GM15510 (cell line): ENCODE data around the gene CLCN6.

Experiments
- POLR2A ChIP-seq: IDR thresholded peaks from 3 replicates; pipeline ENCODE4 v1.6.1; 2011; ENCODE audit warnings: borderline replicate concordance; ENCODE audit not compliant: insufficient read length; ENCODE audit errors: extremely low read depth

CLCN6 gene

DNA sequence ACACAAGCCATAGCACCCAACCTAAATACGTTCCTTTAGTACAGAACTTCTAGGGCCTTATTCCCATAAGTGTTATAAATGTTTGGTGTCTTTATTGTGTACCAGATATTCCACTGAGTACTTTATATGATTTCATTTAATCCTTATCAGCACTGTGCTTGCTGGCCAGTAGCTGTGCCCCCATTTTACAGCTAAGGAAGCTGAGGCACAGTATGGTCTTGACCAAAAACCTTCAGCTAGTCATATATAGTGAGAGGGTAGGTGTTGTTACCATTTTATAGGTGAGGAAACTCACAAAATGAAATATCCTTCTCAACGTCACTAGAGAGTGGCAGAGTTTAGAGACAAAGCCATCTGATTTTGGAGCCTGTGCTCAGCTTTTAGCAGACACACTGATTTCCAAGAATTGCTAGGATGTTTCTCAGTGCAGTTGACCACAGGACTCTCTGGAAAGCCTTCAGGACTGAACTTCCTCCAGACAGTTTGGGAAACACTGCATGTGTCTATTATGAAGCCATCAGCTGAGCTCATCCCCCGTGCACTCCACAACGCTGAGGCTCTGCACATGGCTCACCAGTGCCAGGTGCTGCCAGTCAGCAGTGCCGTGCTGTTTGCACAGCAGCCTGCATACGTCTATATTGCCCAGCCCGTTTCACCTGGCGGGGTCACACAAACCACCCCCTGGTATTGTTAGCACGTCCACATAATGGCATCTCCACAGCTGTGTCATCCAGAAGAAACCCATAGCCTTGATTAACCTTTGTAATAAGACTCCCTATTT is 26.1 kb downstream of the CLCN6 start:
- TF ChIP-seq POLR2A = no peak

DNA sequence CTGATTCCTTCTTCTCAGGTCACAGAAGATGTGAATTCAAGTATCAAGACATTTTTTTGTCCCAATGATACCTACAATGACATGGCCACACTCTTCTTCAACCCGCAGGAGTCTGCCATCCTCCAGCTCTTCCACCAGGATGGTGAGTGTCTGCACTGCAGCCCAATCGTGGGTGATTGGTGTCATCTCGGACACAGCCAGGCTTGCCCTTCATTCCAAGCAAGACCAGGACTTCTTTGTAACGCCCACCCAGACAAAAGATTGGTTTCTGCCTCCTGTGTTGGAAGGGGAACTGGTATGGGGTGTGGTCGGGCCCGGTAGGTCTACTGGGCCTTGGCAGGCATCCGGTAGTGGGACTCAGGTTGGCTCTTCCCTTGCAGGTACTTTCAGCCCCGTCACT is 27.5 kb downstream of the CLCN6 start:
- TF ChIP-seq POLR2A = no peak

DNA sequence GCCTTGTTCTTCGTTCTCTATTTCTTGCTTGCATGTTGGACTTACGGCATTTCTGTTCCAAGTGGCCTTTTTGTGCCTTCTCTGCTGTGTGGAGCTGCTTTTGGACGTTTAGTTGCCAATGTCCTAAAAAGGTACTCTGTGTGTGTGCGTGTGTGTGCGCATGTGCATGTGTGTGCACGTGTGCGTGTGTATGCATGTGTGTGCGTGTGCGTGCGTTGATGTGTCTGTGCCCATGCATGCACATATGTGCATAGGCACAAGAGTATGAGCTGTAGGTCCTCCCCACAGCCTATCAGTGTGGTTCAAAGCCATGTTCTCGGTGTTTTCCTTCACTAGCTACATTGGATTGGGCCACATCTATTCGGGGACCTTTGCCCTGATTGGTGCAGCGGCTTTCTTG is 27.9 kb downstream of the CLCN6 start:
- no peak for TF ChIP-seq POLR2A

DNA sequence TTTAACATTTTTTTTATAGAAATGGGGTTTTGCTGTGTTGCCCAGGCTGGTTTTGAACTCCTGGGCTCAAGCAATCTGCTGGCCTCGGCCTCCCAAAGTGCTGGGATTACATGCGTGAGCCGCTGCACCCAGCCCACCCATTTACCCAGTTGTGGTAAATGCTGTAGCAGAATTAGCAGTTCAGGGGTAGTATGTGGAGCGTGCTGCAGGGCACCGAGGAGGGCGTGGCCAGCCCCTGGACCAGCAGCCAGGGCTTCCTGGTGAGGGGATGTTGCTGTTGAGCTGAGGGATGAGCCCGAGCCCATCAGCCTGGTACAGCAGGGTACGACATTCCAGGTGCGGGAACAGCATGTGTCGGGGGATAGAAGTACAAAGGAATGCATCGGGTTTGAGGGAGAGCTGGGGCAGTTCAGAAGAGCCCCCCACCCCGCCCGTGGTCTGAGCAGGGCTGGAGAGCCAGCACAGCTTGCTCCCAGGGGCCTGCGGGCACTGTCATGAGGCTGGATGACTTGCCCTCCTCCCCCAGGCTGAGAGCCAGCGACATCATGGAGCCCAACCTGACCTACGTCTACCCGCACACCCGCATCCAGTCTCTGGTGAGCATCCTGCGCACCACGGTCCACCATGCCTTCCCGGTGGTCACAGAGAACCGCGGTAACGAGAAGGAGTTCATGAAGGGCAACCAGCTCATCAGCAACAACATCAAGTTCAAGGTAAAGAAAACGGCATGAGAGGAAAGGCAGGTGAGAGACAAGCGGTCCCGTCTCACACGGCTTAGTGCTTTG is 29.6 kb downstream of the CLCN6 start:
- no peak for TF ChIP-seq POLR2A

DNA sequence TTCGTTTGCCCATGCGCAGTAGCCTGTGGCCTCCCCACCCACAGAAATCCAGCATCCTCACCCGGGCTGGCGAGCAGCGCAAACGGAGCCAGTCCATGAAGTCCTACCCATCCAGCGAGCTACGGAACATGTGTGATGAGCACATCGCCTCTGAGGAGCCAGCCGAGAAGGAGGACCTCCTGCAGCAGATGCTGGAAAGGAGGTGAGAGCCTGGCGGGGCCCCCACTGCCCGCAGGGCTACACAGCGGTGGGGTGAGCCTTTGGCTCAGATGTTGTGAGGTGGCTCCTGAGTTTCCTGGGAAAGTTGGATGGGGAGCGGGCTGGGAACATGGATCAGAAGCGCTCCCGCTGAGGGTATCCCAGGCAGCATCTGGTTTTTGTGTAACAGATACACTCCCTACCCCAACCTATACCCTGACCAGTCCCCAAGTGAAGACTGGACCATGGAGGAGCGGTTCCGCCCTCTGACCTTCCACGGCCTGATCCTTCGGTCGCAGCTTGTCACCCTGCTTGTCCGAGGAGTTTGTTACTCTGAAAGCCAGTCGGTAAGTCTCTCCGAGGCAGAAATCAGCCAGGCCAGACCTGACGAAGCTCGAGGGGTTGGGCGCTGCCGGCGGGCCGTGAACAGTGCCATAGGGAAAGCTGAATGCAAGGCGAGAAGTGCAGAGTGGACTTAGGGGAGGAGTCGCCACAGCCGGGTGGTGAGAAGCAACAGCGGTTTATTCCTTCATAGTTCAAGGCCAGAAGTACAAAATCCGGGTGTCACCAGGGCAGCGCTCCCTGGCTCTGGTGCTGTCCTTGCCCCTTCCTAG is 31.2 kb downstream of the CLCN6 start:
- no peak for TF ChIP-seq POLR2A

DNA sequence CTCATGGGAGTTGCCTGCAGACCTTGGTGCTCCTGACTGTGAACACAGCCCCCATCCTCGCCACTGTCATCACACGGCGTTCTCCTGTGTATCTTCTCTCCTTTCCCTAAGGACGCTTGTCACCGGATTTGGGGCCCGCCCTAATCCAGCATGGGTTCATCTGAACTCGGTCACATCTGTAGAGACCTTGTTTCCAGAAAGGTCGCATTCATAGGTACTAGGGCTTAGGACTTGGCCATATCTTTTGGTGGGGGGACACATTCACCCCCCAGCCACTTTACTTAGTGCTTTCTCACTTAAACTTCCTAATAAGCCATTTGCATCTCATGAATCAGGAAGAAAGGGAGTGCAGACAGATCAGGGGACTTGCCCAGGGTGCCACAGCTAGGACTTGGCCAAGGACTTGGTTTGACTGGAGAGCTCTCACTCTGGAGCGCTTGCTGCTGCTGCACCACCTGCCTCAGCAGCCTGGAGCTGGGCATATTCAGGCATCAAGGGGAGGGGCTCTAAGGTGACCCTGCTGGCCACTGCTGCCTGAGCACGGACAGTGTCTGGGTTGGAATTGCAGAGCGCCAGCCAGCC is 31.9 kb downstream of the CLCN6 start:
- TF ChIP-seq POLR2A = no peak

DNA sequence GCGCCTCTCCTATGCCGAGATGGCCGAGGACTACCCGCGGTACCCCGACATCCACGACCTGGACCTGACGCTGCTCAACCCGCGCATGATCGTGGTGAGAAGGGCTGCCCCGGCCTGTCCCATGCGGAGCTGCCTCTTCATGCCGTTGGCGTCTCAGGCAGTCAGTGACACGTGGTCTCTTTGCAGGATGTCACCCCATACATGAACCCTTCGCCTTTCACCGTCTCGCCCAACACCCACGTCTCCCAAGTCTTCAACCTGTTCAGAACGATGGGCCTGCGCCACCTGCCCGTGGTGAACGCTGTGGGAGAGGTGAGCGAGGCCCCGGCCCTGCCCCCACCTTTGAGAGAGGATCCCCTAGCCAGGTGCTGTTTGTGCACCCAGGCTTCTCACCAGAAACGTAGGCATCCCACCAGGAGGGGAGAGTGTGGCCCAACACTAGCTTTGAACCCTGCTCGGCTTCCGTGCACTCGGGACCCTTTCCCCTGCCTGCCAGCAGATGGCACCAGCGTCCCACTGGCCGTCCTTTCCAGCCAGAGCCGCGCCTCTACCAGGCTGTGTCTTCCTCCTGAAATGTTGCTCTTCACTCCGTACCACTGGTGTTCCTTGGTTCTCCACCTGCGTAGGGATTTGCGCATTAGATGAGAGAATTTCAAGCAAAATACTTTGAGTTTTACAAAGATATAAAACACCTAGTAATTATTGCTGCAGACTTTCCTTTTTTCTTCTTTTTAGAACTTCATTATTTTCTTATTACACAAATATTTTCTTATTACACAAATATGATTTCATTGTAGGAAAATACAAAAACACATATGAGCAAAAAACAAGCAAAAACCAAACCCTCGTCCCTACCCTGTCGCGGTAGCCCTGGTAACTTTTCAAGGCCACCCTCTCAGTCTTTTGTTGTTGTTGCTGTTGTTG is 32.6 kb downstream of the CLCN6 start:
- no peak for TF ChIP-seq POLR2A

DNA sequence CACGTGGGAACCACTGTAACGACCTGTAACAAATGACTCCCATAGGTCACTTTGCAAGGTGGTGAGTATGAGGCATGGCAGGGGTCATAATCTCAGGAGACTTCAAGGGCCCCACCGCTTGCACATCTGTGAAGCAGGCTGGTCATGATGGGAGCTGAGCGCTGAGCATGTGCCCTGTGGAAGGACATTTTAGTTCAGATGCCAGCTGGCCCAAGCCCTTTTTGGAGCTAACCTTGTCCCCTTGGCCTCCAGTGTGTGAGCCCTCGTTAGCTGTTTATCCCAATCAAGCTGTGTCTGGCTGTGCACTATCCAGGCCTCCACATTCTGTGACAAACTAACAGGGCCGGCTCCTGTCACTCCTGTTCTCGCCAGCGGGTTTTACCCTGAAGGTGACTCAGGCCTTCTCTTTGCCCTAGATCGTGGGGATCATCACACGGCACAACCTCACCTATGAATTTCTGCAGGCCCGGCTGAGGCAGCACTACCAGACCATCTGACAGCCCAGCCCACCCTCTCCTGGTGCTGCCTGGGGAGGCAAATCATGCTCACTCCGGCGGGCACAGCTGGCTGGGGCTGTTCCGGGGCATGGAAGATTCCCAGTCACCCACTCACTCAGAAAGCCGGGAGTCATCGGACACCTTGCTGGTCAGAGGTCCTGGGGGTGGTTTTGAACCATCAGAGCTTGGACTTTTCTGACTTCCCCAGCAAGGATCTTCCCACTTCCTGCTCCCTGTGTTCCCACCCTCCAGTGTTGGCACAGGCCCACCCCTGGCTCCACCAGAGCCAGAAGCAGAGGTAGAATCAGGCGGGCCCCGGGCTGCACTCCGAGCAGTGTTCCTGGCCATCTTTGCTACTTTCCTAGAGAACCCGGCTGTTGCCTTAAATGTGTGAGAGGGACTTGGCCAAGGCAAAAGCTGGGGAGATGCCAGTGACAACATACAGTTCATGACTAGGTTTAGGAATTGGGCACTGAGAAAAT is 34.0 kb downstream of the CLCN6 start:
- TF ChIP-seq POLR2A = no peak

DNA sequence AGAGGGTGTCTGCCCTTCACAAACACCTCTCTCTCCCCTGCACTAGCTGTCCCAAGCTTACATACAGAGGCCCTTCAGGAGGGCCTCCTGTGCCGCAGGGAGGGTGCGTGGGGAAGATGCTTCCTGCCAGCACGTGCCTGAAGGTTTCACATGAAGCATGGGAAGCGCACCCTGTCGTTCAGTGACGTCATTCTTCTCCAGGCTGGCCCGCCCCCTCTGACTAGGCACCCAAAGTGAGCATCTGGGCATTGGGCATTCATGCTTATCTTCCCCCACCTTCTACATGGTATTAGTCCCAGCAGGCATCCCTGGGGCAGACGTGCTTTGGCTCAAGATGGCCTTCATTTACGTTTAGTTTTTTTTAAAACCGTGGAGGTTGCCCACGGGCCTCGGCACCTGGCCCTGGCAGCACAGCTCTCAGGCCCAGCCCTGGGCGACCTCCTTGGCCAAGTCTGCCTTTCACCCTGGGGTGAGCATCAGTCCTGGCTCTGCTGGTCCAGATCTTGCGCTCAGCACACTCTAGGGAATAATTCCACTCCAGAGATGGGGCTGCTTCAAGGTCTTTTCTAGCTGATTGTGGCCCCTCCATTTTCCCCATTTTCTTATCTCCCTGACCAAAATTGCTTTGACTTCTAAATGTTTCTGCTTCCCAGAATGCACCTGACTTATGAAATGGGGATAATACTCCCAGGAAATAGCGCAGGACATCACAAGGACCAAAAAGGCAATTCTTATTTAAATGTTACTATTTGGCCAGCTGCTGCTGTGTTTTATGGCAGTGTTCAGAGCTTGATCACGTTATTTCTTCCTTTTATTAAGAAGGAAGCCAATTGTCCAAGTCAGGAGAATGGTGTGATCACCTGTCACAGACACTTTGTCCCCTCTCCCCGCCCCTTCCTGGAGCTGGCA is 35.5 kb downstream of the CLCN6 start:
- TF ChIP-seq POLR2A = no peak

DNA sequence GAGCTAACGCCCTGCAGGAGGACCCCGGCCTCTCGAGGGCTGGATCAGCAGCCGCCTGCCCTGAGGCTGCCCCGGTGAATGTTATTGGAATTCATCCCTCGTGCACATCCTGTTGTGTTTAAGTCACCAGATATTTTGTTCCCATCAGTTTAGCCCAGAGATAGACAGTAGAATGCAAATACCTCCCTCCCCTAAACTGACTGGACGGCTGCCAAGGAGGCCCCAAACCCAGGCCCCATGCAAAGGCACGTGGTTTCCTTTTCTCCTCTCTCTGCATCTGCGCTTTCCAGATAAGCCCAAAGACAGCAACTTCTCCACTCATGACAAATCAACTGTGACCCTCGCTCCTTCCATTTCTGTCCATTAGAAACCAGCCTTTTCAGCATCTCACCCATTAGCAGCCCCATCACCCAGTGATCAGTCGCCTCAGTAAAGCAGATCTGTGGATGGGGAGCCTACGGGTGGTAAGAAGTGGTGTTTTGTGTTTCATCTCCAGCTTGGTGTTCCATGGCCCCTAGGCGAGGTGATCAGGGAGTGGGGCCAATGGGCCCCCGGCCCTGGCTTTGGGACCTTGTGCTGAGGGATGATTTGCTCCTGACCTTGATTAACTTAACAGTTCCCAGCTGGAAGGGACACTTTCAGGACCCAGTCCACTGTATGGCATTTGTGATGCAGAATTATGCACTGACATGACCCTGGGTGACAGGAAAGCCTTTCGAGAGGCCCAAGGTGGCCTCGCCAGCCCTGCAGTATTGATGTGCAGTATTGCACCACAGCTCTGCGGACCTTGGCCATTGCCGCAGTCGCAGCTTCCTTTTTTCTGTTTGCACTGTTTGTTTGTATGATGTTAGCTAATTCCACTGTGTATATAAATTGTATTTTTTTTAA is 36.4 kb downstream of the CLCN6 start:
- no peak for TF ChIP-seq POLR2A

DNA sequence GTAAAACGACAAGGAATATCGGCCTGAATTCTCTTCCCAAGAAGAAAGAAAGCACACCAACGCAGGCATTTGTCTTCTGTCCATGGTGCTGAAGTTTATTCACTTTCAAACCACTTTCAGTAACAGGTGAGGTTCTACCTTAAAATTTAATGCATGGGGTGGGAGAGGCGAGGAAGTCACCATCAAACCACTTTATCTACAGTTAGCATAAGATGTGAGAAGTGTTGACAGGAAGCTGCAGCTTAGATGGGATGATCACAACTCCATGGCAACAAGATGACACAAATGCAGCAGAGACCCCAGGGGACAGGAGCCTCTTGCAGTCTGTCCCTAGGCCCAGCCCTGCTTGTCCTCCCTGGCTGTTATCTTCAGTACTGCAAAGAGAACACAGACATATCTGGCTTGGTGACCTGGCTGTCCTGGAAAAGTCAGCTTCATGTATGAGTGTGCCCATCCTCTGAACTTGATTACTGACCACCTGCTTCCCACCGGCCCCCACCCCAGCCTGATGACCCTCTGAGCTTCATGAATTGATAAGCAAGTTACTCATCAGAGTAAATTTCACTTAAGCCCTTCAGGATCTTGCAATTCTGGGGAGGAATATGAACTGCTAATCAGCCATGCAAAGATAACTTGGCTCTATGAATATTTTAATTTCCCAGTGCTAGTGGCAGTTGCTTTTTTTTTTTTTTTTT is 39.8 kb downstream of the CLCN6 start:
- no peak for TF ChIP-seq POLR2A
